ENCODE data around the gene GATD1. TPM values are rescaled to one million over a fixed set of nuclear protein-coding genes. Genes with fewer than 3 reads are reported as not detected.

GATD1 gene, protein sequence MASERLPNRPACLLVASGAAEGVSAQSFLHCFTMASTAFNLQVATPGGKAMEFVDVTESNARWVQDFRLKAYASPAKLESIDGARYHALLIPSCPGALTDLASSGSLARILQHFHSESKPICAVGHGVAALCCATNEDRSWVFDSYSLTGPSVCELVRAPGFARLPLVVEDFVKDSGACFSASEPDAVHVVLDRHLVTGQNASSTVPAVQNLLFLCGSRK
- total RNA-seq (10 to 100 TPM; 36.7 to 44.3 TPM), total RNA-seq (44.5 to 70.1 reads per million in 2 donors)

DNA sequence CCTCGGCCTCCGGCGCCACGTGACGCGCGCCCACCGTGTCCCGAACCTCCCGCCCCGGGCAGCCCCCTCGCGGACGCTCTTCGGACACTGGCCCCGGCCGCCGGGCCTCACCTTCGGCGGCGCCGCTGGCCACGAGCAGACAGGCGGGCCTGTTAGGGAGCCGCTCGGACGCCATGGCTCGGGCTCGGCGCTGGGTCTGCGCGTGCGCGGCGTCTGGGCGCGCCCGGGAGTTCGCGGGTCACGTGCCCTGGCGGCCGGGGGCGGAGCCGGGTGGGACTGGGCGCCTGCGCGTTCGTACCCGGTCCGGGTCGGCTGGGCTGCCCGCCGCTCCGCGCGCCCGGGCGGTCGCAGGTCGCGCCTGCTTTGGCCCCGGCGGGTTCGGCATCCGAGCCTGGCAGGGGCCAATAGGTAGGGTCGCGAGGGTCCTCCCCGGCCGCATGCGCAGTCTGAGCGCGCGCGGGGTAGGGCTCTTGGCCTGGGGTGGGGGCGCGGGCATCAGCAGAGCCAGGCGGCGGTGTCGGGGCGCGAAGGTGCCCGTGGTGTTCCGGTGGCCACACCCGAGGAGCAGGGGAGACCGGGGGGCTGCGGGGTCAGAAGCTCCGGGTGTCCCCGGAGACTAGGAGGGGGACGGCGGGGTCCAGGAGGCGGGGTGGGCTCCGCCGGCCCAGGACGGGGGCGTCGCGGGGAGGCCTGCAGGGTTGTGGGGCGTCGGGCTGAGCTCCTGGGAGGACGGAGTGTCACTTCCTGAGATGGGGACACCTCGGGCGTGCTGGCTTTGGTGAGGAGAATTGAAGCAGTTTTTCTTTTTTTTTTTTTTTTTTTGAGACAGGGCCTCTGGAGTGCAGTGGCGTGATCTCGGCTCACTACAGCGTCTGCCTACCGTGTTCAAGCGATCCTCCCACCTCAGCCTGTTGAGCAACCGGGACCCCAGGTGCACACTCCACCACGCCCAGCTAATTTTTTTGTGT, at the start of gene GATD1:
GATD1 (minus strand) TSS at position 200 of the 968 bp plus-strand sequence; CDS start at position 175, 25 bp downstream.
- DNase-seq (peak; percentile 92 to 98 (median 95)), ATAC-seq (peak; percentile 90)
- peak within 1 kb of the TSS; percentile 49 for H3K27ac Mint-ChIP-seq
- H3K4me1 Mint-ChIP-seq = peaks cover 8% of the 10 kb centered on the region
- H3K4me3 Mint-ChIP-seq = peak within 1 kb of the TSS; percentile 85
- H3K9me3 ChIP-seq (ENCODE audit: control insufficient read depth, low read length, poor library complexity, severe bottlenecking) = no peaks in the 10 kb centered on the region
- H3K27me3 Mint-ChIP-seq = no peaks in the 10 kb centered on the region
- H3K36me3 Mint-ChIP-seq (ENCODE audit: low read depth) = no peaks in the 10 kb centered on the region

DNA sequence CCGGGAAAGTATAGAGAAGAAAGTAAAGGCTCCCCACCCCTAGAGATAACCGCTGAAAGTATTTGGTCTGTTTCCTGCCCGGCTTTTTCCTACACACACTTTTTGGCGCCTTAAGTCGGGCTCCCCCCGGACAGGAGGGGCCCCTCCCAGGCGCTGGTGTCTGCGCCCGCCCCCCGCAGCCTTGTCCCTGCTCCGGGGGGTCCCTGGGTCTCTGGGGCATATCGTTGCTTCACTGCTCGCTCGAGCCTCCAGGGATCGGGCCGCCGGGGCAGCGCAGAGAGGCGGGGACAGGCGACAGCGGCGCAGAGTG, 49.5 kb upstream of the GATD1 start:
- H3K9me3 ChIP-seq (ENCODE audit: control insufficient read depth, low read length, poor library complexity, severe bottlenecking) = no peaks in the 10 kb centered on the region
- DNase-seq = no peak
- Mint-ChIP-seq H3K27ac (no peak overlapping the region), H3K4me3 (peak overlapping the region; percentile 78), H3K36me3 (ENCODE audit: low read depth) (peaks cover 2% of the 10 kb centered on the region), H3K27me3 (peaks cover 28% of the 10 kb centered on the region), H3K4me1 (peaks cover 17% of the 10 kb centered on the region)
- ATAC-seq = peak; percentile 5

DNA sequence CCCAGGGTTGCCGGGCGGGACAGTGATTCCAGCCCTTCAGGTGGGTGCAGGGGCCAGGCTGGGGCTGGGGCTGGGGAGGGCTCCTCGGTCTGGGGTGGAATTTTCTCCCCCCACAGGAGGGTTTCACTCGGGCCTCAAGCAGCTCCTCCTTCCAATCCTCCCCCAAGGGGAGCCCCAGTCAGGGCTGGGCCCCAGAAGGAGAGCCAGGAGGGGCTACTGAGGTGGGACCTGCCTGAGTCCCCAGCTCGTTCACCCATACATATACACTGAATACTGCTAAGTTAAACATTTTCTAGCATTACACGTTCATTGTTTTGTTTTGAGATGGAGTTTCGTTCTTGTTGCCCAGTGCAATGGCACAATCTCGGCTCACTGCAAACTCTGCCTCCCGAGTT, 48.9 kb upstream of the GATD1 start:
- no peak for DNase-seq

DNA sequence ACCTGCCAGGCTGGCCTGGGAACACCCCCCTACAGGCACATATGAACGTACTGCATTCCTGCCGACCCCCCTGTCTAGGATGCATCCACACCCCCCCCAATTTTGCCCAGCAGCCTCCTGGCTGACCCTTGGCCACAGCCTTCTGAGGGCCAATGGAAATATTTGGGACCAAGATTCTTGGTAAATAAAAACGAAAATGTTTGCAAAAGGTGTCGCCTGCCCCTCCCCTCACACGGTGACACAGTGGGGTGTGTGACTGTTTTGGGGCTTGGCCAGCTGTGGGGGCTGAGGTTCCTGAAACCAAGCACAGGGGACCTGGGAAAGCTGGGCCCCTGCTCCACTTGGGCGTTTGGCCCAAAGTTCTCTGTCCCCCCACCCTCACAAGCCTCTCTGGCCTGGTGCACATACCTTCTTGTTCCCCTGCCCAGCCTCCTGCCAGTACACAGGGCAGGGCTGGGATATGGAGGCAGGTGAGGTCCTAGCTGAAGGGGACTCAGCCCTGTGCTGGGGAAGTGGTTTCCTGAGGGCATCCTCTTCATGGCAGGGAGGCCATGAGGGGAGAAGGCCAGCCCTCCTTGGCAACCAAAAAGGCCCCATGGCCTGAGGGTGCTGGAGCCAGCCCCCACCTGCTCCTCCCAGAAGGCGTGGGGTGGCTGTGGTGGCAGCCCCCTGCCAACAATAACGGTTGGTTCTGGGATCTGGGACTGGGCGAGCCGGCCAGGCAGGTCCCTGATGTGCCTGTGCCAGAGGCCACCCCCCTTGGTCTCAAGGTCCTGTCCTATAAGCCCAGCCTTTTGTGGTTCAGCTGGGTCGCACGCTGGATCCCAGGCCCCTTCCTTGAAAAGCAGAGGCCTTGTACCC, 48.3 kb upstream of the GATD1 start:
- peaks cover 15% of the 10 kb centered on the region for H3K4me1 Mint-ChIP-seq
- no peak for ATAC-seq
- peak overlapping the region; percentile 87 for H3K27ac Mint-ChIP-seq
- H3K4me3 Mint-ChIP-seq = peak overlapping the region; percentile 36
- no peaks in the 10 kb centered on the region for H3K9me3 ChIP-seq (ENCODE audit: control insufficient read depth, low read length, poor library complexity, severe bottlenecking)
- no peak for DNase-seq
- H3K36me3 Mint-ChIP-seq (ENCODE audit: low read depth) = peaks cover 2% of the 10 kb centered on the region
- H3K27me3 Mint-ChIP-seq = peaks cover 28% of the 10 kb centered on the region

More for the DNA sequence above, 48.9 kb upstream of the GATD1 start:
- Mint-ChIP-seq H3K27ac (no peak overlapping the region), H3K36me3 (ENCODE audit: low read depth) (peaks cover 2% of the 10 kb centered on the region), H3K4me3 (peak overlapping the region; percentile 78), H3K27me3 (peaks cover 28% of the 10 kb centered on the region), H3K4me1 (peaks cover 15% of the 10 kb centered on the region)
- ATAC-seq = no peak
- no peaks in the 10 kb centered on the region for H3K9me3 ChIP-seq (ENCODE audit: control insufficient read depth, low read length, poor library complexity, severe bottlenecking)

DNA sequence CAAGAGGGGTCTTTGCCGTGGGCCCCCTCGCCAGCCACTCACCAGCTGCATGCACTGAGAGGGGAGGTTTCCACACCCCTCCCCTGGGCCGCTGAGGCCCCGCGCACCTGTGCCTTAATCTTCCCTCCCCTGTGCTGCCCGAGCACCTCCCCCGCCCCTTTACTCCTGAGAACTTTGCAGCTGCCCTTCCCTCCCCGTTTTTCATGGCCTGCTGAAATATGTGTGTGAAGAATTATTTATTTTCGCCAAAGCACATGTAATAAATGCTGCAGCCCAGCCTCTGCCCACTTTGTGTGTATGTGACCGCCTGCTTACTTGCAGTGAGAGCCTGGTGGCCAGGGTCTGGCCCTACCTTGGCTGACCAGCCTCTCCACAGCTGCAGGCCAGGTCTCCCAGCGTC, 47.7 kb upstream of the GATD1 start:
- DNase-seq (no peak), ATAC-seq (no peak)
- H3K9me3 ChIP-seq (ENCODE audit: control insufficient read depth, low read length, poor library complexity, severe bottlenecking) = no peaks in the 10 kb centered on the region
- peak overlapping the region; percentile 87 for H3K27ac Mint-ChIP-seq
- peaks cover 2% of the 10 kb centered on the region for H3K36me3 Mint-ChIP-seq (ENCODE audit: low read depth)
- H3K4me1 Mint-ChIP-seq = peaks cover 12% of the 10 kb centered on the region
- H3K27me3 Mint-ChIP-seq = peaks cover 28% of the 10 kb centered on the region
- peak overlapping the region; percentile 36 for H3K4me3 Mint-ChIP-seq

DNA sequence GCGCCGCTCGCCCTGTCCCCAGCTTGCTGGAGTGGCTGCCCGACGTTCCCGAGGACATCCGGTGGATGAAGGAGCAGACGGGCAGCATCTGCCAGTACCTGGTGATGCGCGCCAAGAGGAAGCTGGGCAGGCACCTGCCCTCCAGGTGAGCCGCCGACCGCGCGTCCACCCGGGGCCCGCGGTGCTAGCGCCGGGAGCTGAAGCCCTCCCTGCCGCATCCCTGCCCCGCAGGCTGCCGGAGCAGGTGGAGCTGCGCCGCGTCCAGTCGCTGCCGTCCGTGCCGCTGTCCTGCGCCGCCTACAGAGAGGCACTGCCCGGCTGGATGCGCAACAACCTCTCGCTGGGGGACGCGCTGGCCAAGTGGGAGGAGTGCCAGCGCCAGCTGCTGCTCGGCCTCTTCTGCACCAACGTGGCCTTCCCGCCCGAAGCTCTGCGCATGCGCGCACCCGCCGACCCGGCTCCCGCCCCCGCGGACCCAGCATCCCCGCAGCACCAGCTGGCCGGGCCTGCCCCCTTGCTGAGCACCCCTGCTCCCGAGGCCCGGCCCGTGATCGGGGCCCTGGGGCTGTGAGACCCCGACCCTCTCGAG, 47.1 kb upstream of the GATD1 start:
- Mint-ChIP-seq H3K4me1 (peaks cover 9% of the 10 kb centered on the region), H3K36me3 (ENCODE audit: low read depth) (peaks cover 2% of the 10 kb centered on the region), H3K4me3 (no peak overlapping the region), H3K27me3 (peaks cover 23% of the 10 kb centered on the region), H3K27ac (peak overlapping the region; percentile 87)
- no peak for ATAC-seq
- no peak for DNase-seq
- no peaks in the 10 kb centered on the region for H3K9me3 ChIP-seq (ENCODE audit: control insufficient read depth, low read length, poor library complexity, severe bottlenecking)

DNA sequence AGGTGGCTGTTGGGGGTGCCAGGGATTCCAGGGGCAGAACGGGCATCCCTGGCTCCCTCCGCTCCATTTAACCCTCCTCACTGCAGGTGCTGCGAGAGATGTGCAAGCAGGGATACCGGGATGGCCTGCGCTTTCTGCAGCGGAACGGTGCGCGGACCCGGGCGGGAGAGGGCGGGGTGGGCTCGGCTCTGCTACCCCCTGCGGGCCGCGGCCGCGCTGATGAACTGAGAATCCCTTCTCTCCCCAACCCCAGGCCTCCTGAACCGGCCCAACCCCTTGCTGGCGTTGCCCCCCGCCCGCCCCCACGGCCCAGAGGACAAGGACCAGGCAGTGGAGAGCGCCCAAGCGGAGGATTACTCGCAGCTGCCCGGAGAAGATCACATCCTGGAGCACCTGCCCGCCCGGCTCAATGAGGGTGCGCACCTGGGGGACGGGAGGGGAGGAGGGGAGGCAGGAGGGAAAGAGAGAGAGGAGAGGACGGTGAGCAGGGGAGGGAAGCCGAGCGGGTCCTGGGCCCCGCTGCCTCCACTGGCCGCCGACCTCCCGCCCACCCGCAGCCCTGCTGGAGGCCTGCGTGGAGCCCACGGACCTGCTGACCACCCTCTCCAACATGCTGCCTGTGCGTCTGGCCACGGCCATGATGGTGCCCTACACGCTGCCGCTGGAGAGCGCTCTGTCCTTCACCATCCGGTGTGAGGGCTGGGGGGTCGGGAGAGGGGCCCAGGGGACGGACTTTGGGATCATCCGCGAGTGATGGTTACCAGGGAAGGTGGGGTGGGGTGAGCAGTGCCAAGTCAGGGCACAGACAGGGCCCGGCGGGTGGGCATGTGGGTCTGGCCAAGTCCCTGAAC, 46.4 kb upstream of the GATD1 start:
- Mint-ChIP-seq H3K27ac (peak overlapping the region; percentile 60), H3K36me3 (ENCODE audit: low read depth) (peaks cover 2% of the 10 kb centered on the region), H3K27me3 (peaks cover 16% of the 10 kb centered on the region), H3K4me3 (peak overlapping the region; percentile 56), H3K4me1 (peaks cover 8% of the 10 kb centered on the region)
- H3K9me3 ChIP-seq (ENCODE audit: control insufficient read depth, low read length, poor library complexity, severe bottlenecking) = no peaks in the 10 kb centered on the region
- DNase-seq = no peak
- ATAC-seq = no peak

DNA sequence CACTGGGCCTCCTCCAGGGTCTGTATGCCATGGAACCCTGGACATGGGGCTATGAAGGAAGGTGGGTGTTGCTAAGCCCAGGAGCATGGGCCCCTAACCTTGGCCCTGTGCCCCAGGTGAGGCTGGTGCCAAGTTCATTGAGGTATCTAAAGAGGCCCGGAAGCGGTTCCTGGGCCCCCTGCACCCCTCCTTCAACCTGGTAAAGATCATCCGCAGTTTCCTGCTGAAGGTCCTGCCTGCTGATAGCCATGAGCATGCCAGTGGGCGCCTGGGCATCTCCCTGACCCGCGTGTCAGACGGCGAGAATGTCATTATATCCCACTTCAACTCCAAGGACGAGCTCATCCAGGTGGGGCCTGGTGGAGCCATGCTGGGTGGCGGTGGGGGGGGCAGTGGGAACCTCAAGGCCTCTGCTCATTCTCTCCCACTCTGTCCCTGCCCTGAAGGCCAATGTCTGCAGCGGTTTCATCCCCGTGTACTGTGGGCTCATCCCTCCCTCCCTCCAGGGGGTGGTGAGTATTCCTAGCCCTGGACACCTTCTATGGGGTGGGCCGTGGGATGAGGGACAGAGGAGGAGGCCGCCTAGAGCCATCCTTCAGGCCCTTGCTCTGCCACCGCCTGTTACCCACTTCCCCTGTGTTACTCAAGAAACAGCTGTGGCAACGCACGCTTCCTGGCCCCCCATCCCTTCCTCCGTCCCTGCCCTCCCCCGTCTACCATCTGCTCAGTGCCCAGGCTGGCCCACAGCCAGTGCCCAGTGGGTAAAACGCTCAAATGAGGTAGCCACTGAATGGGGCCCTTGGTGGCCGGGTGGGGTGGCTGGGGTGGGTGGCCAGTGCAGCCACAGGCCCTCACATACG, 44.5 kb upstream of the GATD1 start:
- no peaks in the 10 kb centered on the region for H3K9me3 ChIP-seq (ENCODE audit: control insufficient read depth, low read length, poor library complexity, severe bottlenecking)
- no peak for DNase-seq
- Mint-ChIP-seq H3K36me3 (ENCODE audit: low read depth) (peaks cover 2% of the 10 kb centered on the region), H3K27ac (no peak overlapping the region), H3K4me1 (peaks cover 4% of the 10 kb centered on the region), H3K4me3 (peak overlapping the region; percentile 86), H3K27me3 (peaks cover 4% of the 10 kb centered on the region)
- ATAC-seq = no peak

DNA sequence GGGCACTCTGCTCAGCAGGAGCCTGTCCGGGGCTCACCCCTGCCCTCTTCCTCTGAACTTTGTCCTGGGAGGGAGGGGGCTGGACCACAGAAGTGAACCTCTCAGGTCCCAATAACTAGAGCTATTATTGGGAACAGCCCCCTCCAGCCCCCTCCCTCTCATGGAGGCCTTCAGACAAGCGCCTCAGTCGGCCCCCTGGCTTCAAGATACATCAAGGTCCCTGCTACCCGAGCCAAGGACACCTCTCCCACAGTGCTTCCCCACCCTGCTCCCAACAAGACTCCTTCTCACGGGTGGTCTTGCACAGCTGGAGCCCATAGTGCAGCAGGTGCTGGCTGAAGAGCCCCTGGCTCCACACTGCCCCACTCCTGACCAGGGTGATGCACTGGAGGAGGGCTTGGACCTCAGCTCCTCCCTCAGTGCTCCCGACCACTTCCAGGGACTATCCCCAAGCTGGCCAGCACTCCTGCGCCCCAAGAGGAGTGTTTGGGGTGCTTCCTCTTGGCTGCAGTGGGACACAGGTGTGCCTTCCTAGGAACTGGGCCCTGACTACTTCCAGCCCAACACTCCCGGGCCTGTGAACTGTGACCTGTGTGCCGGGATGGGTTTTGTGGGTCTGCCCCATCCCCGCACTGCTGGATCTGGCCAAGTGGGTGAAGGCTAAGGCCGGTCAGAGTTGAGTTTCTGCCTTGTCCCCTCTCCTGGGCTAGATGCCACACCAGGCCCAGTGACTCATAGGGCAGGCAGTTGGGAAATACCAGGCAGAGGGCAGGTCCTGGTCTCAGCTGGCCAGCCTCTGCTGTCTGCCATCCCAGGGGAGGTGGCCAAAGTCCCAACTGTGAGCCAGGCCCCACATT, 43.6 kb upstream of the GATD1 start:
- H3K9me3 ChIP-seq (ENCODE audit: control insufficient read depth, low read length, poor library complexity, severe bottlenecking) = no peaks in the 10 kb centered on the region
- DNase-seq (no peak), ATAC-seq (no peak)
- no peaks in the 10 kb centered on the region for H3K4me1 Mint-ChIP-seq
- no peak overlapping the region for H3K27ac Mint-ChIP-seq
- H3K4me3 Mint-ChIP-seq = peak overlapping the region; percentile 86
- H3K27me3 Mint-ChIP-seq = peaks cover 4% of the 10 kb centered on the region
- peaks cover 2% of the 10 kb centered on the region for H3K36me3 Mint-ChIP-seq (ENCODE audit: low read depth)

DNA sequence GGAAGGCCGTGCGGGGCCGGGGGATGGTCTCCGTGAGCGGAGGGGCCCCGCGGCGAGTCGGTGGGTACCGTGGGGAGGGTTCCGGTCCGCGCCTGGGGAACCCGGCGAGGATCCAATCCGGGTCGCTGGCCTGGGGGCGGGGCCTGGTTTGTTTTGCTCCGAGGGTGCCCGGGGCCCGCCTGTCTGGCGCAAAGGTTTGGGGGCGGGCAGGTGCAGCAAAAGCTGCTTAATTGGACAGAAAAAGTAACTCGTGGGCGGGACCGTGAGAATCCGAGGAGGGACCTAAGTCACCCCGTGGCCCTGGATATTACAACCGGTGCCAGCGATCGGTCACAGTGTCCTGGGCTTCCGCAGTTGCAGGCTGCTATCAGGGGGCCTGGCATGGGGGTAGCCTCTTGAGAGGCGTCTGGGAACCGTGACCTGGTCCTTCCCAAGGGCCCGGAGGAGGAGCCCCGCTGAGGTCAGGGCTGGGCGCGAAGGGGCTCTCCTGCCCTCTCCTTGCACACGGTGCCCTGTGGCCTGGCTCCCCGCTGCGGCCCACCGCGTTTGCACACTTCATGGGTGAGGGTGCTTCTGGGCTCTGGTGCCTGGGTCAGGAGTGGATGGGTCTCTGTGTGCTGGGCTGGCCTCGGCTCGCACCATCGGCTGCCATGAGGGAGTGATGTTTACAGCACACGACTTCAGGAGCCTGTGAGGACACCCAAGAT, 42.8 kb upstream of the GATD1 start:
- peak; percentile 83 for ATAC-seq
- Mint-ChIP-seq H3K27me3 (peaks cover 2% of the 10 kb centered on the region), H3K36me3 (ENCODE audit: low read depth) (peaks cover 2% of the 10 kb centered on the region), H3K4me1 (no peaks in the 10 kb centered on the region), H3K4me3 (peak overlapping the region; percentile 86), H3K27ac (peak overlapping the region; percentile 32)
- peak; percentile 93 to 94 (median 93) for DNase-seq
- no peaks in the 10 kb centered on the region for H3K9me3 ChIP-seq (ENCODE audit: control insufficient read depth, low read length, poor library complexity, severe bottlenecking)
